SU-DHL-6 (cell line): Measurements from ENCODE around the gene ACAA1.

Experiments
- H2AFZ ChIP-seq: fragments of 200-600 bp; sonication (generic); 2 replicates; pipeline ENCODE4 v1.6.1; 2014; ENCODE audit warnings: low read depth, mild to moderate bottlenecking, moderate library complexity, mixed read lengths, antibody characterized with exemption, low read length; ENCODE audit not compliant: severe bottlenecking
- H3F3A ChIP-seq: fragments of 200-600 bp; shearing (Covaris generic); 2 replicates; pipeline ENCODE4 v1.6.0; 2016; ENCODE audit warnings: antibody characterized with exemption, mild to moderate bottlenecking; ENCODE audit not compliant: insufficient read depth
- H3K27ac ChIP-seq: fragments of 200-600 bp; sonication (generic); 2 replicates; pipeline ENCODE4 v1.5.1; 2016; ENCODE audit warnings: low read depth, mild to moderate bottlenecking, low read length, moderate library complexity, mixed read lengths
- H3K27me3 ChIP-seq: fragments of 200-600 bp; sonication (generic), shearing (Covaris generic); 2 replicates; pipeline ENCODE4 v1.6.0; 2014; ENCODE audit warnings: mild to moderate bottlenecking, low read length
- H3K36me3 ChIP-seq: fragments of 200-600 bp; sonication (generic); 2 replicates; pipeline ENCODE4 v1.6.1; 2014; ENCODE audit warnings: mild to moderate bottlenecking, low read length, mixed read lengths
- H3K4me2 ChIP-seq: fragments of 300-600, 200-600 bp; shearing (Covaris generic), sonication (generic); 2 replicates; pipeline ENCODE4 v1.6.0; 2014; ENCODE audit warnings: low read length, low read depth, mild to moderate bottlenecking; ENCODE audit not compliant: poor library complexity, severe bottlenecking
- H3K4me3 ChIP-seq: fragments of 200-600 bp; sonication (generic); 2 replicates; pipeline ENCODE4 v1.5.1; 2014; ENCODE audit warnings: antibody characterized with exemption, low read length, mild to moderate bottlenecking, mixed read lengths; ENCODE audit not compliant: insufficient read depth, poor library complexity, severe bottlenecking
- H3K79me2 ChIP-seq: fragments of 200-600 bp; sonication (generic); 2 replicates; pipeline ENCODE4 v1.6.1; 2014; ENCODE audit warnings: mild to moderate bottlenecking, low read length, moderate library complexity; ENCODE audit not compliant: insufficient read depth
- H3K9ac ChIP-seq: fragments of 200-600 bp; sonication (generic); 2 replicates; pipeline ENCODE4 v1.7.0; 2014; ENCODE audit warnings: mild to moderate bottlenecking, low read length
- H3K9me2 ChIP-seq: fragments of 200-600 bp; sonication (generic); replicated peaks from 2 replicates; pipeline ENCODE4 v1.6.1; 2014; ENCODE audit warnings: low read length; ENCODE audit not compliant: insufficient read depth
- H3K9me3 ChIP-seq: fragments of 200-600 bp; sonication (generic); 2 replicates; pipeline ENCODE4 v1.6.1; 2014; ENCODE audit warnings: low read length, mixed read lengths; ENCODE audit not compliant: insufficient read depth
- H4K20me1 ChIP-seq: fragments of 200-600 bp; sonication (generic); 2 replicates; pipeline ENCODE4 v1.6.1; 2014; ENCODE audit warnings: low read depth, mild to moderate bottlenecking, antibody characterized with exemption, low read length, moderate library complexity, mixed read lengths
- EZH2phosphoT487 ChIP-seq: fragments of 200-600 bp; sonication (generic), shearing (Covaris generic); conservative IDR thresholded peaks from 2 replicates; pipeline ENCODE4 v1.6.1; 2018; ENCODE audit warnings: mild to moderate bottlenecking, antibody characterized with exemption, low read length, moderate library complexity, mixed read lengths
- TF ChIP-seq, protein P1 (sequence below): fragments of 200-600 bp; sonication (generic); IDR thresholded peaks from one replicate; pipeline ENCODE4 v1.5.1; 2017; ENCODE audit warnings: antibody characterized with exemption, mild to moderate bottlenecking, low read length, moderate library complexity; ENCODE audit not compliant: insufficient read depth, poor library complexity, severe bottlenecking

Gene ACAA1

DNA sequence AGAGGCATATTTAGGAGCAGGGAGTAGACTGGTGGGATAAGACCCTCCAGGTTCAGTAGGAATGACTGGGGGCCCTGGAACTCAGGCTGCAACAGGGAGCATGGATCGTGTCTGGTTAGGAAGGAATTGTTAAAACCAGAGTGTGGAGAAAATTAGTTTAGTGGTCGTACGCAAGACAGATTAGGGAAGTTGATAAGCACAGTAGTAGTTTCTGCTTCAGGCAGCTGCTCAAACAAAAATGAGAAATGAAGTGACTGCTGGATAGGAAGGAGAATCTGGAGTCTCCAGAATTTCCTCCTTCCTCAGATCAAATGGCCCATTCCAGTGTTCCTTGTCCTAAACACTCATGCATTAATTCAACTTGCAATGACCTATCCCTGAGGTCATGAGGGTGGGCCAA, 12.8 kb upstream of the ACAA1 start:
- Histone ChIP-seq H3K27me3 (no peaks in the 10 kb centered on the region), H3K27ac (no peak overlapping the region), H3K36me3 (no peaks in the 10 kb centered on the region), H3K9me3 (0 out of 2 replicates have a peak, but pooled peaks cover 4% of the 10 kb centered on the region), H2AFZ (peak overlapping the region; percentile 61), H3K9me2 (no peaks in the 10 kb centered on the region), H3K4me2 (no peak overlapping the region), H4K20me1 (no peaks in the 10 kb centered on the region), H3K79me2 (no peaks in the 10 kb centered on the region), H3K9ac (no peak overlapping the region), H3K4me3 (no peak overlapping the region), H3F3A (no peaks in the 10 kb centered on the region)
- no peak for TF ChIP-seq EZH2phosphoT487
- TF ChIP-seq, protein P1, sequence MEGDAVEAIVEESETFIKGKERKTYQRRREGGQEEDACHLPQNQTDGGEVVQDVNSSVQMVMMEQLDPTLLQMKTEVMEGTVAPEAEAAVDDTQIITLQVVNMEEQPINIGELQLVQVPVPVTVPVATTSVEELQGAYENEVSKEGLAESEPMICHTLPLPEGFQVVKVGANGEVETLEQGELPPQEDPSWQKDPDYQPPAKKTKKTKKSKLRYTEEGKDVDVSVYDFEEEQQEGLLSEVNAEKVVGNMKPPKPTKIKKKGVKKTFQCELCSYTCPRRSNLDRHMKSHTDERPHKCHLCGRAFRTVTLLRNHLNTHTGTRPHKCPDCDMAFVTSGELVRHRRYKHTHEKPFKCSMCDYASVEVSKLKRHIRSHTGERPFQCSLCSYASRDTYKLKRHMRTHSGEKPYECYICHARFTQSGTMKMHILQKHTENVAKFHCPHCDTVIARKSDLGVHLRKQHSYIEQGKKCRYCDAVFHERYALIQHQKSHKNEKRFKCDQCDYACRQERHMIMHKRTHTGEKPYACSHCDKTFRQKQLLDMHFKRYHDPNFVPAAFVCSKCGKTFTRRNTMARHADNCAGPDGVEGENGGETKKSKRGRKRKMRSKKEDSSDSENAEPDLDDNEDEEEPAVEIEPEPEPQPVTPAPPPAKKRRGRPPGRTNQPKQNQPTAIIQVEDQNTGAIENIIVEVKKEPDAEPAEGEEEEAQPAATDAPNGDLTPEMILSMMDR, result no peak

GRCh38 chr3:38148311-38148882, 11.5 kb upstream of the ACAA1 start:
- TF ChIP-seq, protein P1, result no peak
- TF ChIP-seq EZH2phosphoT487, result no peak
- no peak overlapping the region for H3K27ac ChIP-seq

DNA sequence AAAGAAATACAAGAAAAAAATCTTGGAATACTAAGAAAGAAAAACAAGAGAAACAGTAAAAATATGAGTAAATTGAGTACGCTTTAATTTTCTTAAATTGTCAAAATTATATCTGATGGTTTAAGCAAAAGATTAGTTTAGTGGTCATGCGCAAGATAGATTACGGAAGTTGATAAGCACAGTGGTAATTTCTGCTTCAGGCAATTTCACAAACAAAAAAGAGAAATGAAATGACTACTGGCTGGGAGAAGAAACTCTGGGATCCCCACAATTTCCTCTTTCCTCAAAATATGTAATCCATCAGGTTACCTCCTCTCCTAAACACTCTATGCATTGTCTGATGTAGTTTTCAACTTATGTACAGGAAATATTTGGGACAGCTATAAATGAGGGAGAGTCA, 10.5 kb upstream of the ACAA1 start:
- no peak for TF ChIP-seq EZH2phosphoT487
- TF ChIP-seq, protein P1, result no peak
- Histone ChIP-seq H3K79me2 (no peaks in the 10 kb centered on the region), H3K9ac (no peak overlapping the region), H3K36me3 (no peaks in the 10 kb centered on the region), H3K27ac (no peak overlapping the region), H4K20me1 (no peaks in the 10 kb centered on the region), H3K9me3 (0 out of 2 replicates have a peak, but pooled peaks cover 4% of the 10 kb centered on the region), H3K4me2 (no peak overlapping the region), H3K9me2 (no peaks in the 10 kb centered on the region), H3F3A (no peaks in the 10 kb centered on the region), H3K4me3 (no peak overlapping the region), H3K27me3 (no peaks in the 10 kb centered on the region), H2AFZ (no peak overlapping the region)

More at GRCh38 chr3:38148311-38148882, 11.5 kb upstream of the ACAA1 start:
- H3K36me3 ChIP-seq, result no peaks in the 10 kb centered on the region
- no peak overlapping the region for H2AFZ ChIP-seq
- H4K20me1 ChIP-seq, result no peaks in the 10 kb centered on the region
- H3F3A ChIP-seq, result no peaks in the 10 kb centered on the region
- H3K4me3 ChIP-seq, result no peak overlapping the region
- H3K9ac ChIP-seq, result no peak overlapping the region
- H3K4me2 ChIP-seq, result no peak overlapping the region
- H3K9me3 ChIP-seq, result 0 out of 2 replicates have a peak, but pooled peaks cover 4% of the 10 kb centered on the region
- H3K9me2 ChIP-seq, result no peaks in the 10 kb centered on the region
- H3K79me2 ChIP-seq, result no peaks in the 10 kb centered on the region
- no peaks in the 10 kb centered on the region for H3K27me3 ChIP-seq
